Endothelial cell of umbilical vein (primary cell): ENCODE measurements around the gene STK24.

ENCODE experiments used
- EZH2 ChIP-seq: IDR thresholded peaks from 2 replicates; pipeline ENCODE4 v1.6.1; 2012; ENCODE audit warnings: borderline replicate concordance, low read depth, mild to moderate bottlenecking, moderate library complexity, low read length, inconsistent platforms; ENCODE audit not compliant: severe bottlenecking
- FOS ChIP-seq: IDR thresholded peaks from 2 replicates; pipeline ENCODE4 v1.6.1; 2011; ENCODE audit warnings: mild to moderate bottlenecking, low read length, moderate library complexity, borderline replicate concordance; ENCODE audit not compliant: insufficient read depth
- MYC ChIP-seq: IDR thresholded peaks from one replicate; pipeline ENCODE4 v1.6.1; 2011; ENCODE audit warnings: mild to moderate bottlenecking, low read depth, low read length
- POLR2A ChIP-seq: IDR thresholded peaks from 2 replicates; pipeline ENCODE4 v1.6.1; 2012; ENCODE audit warnings: low read depth, mild to moderate bottlenecking, control low read depth, low read length
- POLR2AphosphoS5 ChIP-seq: IDR thresholded peaks from 2 replicates; pipeline ENCODE4 v1.6.1; 2012; ENCODE audit warnings: low read depth, mild to moderate bottlenecking, control low read depth, low read length, moderate library complexity; ENCODE audit not compliant: insufficient read depth
- TF ChIP-seq, protein P1 (sequence below), 2 donors: IDR thresholded peaks; 1 replicate in 1 of 2; 2 replicates in 1 of 2; pipeline ENCODE4 v1.5.1; 2011; ENCODE audit warnings: low read length in 2 of 2, mild to moderate bottlenecking in 2 of 2, moderate library complexity in 2 of 2, control low read depth in 1 of 2, inconsistent platforms in 1 of 2, low read depth in 1 of 2; ENCODE audit not compliant: insufficient read depth in 1 of 2; ENCODE audit errors: extremely low read depth in 1 of 2
- TF ChIP-seq, protein P2 (sequence below): IDR thresholded peaks from 2 replicates; pipeline ENCODE4 v1.6.1; 2011; ENCODE audit not compliant: insufficient read depth, insufficient read length

GRCh38 chr13:98537306-98537705 is 39.6 kb downstream of the STK24 start:
- TF ChIP-seq POLR2AphosphoS5, result no peak
- TF ChIP-seq POLR2A, result no peak
- TF ChIP-seq, protein P1, sequence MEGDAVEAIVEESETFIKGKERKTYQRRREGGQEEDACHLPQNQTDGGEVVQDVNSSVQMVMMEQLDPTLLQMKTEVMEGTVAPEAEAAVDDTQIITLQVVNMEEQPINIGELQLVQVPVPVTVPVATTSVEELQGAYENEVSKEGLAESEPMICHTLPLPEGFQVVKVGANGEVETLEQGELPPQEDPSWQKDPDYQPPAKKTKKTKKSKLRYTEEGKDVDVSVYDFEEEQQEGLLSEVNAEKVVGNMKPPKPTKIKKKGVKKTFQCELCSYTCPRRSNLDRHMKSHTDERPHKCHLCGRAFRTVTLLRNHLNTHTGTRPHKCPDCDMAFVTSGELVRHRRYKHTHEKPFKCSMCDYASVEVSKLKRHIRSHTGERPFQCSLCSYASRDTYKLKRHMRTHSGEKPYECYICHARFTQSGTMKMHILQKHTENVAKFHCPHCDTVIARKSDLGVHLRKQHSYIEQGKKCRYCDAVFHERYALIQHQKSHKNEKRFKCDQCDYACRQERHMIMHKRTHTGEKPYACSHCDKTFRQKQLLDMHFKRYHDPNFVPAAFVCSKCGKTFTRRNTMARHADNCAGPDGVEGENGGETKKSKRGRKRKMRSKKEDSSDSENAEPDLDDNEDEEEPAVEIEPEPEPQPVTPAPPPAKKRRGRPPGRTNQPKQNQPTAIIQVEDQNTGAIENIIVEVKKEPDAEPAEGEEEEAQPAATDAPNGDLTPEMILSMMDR (IDR thresholded peaks at IDR 0.05; ENCODE audit: extremely low read depth in 1 of 2, insufficient read depth in 1 of 2, low read depth in 1 of 2, low read length in 2 of 2), result no peak
- TF ChIP-seq, protein P2, sequence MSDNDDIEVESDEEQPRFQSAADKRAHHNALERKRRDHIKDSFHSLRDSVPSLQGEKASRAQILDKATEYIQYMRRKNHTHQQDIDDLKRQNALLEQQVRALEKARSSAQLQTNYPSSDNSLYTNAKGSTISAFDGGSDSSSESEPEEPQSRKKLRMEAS, result no peak
- no peak for TF ChIP-seq MYC
- no peak for TF ChIP-seq FOS
- TF ChIP-seq EZH2, result no peak
